ENCODE data around the gene MICALL2. TPM values are rescaled to one million over a fixed set of nuclear protein-coding genes. Genes with fewer than 3 reads are reported as not detected.

The MICALL2 gene
- total and polyA plus RNA-seq, 12 donors: 7.9 to 1,057 (median 77.7) TPM

DNA sequence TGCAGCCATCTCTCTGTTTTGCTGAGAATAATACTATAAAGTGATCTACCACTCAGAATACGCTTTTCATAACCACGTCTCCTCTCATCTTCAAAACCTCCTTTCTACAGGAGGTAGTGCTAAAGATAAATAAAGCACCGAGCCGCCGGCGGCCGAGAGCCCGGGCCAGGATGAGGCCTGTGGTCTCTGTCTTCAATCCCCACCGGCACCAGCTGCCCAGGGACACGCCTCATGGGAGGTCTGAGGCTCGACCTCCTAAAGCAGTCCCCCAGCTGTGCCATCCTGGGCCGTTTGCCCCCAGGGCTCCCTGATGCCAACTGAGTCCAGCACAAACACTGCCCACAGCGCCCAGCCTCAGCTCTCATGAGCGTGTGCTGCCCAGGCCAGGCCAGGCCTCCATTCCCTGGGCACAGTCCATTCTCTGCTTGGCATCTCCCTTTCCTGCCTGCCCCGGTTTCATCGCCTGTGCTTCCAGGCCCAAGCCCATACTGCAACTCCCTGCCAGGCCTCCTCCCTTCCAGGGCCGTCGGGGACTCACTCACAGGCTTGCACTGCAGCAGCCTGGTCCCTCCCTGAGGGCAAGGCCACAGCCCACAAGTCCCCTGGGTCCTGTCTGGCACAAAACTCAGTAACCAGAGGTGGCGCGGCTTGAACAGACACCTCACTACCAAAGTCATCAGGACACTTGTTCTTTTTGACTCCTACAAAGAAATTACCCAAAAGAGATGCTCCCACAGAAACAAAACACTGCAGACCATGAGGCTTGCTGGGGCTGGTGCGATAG is 42.4 kb upstream of the MICALL2 start:
- Histone ChIP-seq H3K27me3 (no peaks in the 10 kb centered on the region), H3K27ac (no peak overlapping the region), H3K4me1 (replicated peaks in 1 of 2) (peaks cover 6 to 17% of the 10 kb centered on the region in 2 donors), H3K4me3 (no peak overlapping the region), H3K9me3 (replicated peaks in 1 of 3) (no peaks in the 10 kb centered on the region), H3K36me3 (replicated peaks in 1 of 2) (peaks cover 0 to 57% of the 10 kb centered on the region in 2 donors)
- DNase-seq: no peak
- no peak for TF ChIP-seq POLR2A (IDR thresholded peaks at IDR 0.05)
- TF ChIP-seq, protein P1, sequence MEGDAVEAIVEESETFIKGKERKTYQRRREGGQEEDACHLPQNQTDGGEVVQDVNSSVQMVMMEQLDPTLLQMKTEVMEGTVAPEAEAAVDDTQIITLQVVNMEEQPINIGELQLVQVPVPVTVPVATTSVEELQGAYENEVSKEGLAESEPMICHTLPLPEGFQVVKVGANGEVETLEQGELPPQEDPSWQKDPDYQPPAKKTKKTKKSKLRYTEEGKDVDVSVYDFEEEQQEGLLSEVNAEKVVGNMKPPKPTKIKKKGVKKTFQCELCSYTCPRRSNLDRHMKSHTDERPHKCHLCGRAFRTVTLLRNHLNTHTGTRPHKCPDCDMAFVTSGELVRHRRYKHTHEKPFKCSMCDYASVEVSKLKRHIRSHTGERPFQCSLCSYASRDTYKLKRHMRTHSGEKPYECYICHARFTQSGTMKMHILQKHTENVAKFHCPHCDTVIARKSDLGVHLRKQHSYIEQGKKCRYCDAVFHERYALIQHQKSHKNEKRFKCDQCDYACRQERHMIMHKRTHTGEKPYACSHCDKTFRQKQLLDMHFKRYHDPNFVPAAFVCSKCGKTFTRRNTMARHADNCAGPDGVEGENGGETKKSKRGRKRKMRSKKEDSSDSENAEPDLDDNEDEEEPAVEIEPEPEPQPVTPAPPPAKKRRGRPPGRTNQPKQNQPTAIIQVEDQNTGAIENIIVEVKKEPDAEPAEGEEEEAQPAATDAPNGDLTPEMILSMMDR (IDR thresholded peaks at IDR 0.05): no peak
- intact Hi-C loops (cut with DNase I): loop anchor here in 1 of 2 donors (5.0 kb wide), 1 partner anchor 601 kb away; no protein-coding TSS in a partner anchor
- WGBS, 4 donors: 88 to 90% (median 89%) methylated on average over 19 to 21 of the region's 21 CpGs

DNA sequence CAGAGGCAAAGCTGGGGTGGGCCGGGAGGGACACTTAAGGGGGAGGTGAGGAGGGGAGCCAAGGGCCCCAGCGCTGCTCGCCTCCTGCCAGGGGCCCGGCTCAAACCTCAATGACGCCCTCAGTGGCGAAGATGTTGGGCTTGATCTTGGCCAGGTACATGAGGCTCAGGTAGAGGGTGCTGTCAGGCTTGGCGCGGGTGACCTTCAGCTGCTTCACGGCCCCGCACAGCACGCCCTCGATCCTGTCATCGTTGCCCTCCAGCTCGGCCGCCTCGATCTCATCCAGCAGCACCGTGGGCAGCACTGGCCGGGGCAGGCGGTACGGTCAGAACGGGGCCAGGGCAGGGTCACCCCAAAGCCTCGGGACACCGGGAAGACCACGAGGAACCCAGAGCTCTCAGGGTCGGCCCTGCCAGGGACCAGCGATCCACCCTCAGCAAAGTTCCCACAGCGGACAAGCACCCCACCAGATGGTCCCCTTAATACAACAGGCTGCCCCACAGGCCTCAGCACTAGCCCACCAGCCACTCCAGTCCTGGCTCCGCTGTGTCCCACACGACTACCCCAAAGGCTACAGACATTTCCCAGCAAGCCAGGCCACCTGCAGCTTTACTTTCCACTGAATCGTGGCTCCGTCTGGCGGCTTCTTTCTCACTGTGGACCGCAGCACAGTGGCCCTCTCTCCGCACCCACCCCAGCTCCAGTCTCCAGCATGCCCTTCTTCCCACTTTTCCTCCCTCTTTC is 41.0 kb upstream of the MICALL2 start:
- intact Hi-C loops (cut with DNase I): loop anchor here in 1 of 2 donors (5.0 kb wide), 1 partner anchor 602 kb away; no protein-coding TSS in a partner anchor
- 91 to 93% (median 91%) methylated on average over 17 to 34 of the region's 34 CpGs for WGBS, 4 donors
- H3K36me3 ChIP-seq (replicated peaks in 1 of 2): peaks cover 0 to 68% of the 10 kb centered on the region in 2 donors
- DNase-seq: no peak
- no peaks in the 10 kb centered on the region for H3K9me3 ChIP-seq (replicated peaks in 1 of 3)
- H3K4me3 ChIP-seq: no peak overlapping the region
- no peak overlapping the region for H3K27ac ChIP-seq
- TF ChIP-seq, protein P1 (IDR thresholded peaks at IDR 0.05): no peak
- TF ChIP-seq POLR2A (IDR thresholded peaks at IDR 0.05): no peak
- H3K4me1 ChIP-seq (replicated peaks in 1 of 2): peaks cover 6 to 12% of the 10 kb centered on the region in 2 donors
- H3K27me3 ChIP-seq: no peaks in the 10 kb centered on the region

DNA sequence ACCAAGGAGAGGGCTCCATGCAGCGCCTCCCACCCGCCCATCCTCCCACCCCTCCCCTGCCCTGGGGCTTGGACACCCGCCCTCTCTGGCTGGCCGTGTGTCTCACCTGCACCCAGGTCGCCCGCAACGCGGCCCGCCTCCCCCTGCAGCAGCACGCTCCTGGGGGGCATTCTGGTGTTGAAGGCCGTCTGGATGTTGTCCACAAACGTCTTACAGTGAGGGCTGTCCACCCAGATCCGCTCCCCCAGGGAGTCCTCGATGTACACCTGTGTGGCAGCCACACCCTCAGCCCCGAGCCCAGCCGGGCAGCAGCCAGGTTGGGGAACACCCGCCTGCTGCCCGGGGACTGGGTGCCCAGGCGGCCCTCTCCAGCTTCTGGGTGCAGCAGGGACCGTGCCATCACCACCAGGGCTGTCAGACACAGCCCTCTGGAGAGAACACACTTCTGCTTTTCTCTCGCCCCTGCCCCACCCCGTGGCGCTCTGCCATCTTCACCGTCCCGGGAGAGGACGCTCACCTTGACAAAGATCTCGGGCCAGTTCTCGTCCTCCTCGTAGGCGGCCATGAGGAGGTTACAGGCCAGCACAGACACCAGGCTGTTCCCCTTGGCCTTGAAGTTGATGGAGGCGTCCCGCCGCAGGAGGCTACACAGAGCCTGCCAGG is 40.2 kb upstream of the MICALL2 start:
- no peaks in the 10 kb centered on the region for H3K27me3 ChIP-seq
- 85 to 91% (median 88%) methylated on average over 16 to 33 of the region's 33 CpGs for WGBS, 4 donors
- intact Hi-C loops (cut with DNase I): loop anchor here in 1 of 2 donors (5.0 kb wide), 1 partner anchor 603 kb away; no protein-coding TSS in a partner anchor
- no peak overlapping the region for H3K27ac ChIP-seq
- H3K9me3 ChIP-seq (replicated peaks in 1 of 3): no peaks in the 10 kb centered on the region
- peaks cover 0 to 76% of the 10 kb centered on the region in 2 donors for H3K36me3 ChIP-seq (replicated peaks in 1 of 2)
- no peak overlapping the region for H3K4me3 ChIP-seq
- TF ChIP-seq POLR2A (IDR thresholded peaks at IDR 0.05): no peak
- TF ChIP-seq, protein P1 (IDR thresholded peaks at IDR 0.05): no peak
- DNase-seq: no peak
- H3K4me1 ChIP-seq (replicated peaks in 1 of 2): peaks cover 6 to 12% of the 10 kb centered on the region in 2 donors

Data from adrenal gland (tissue), 12 donors.